ENCODE results near the gene ANKRD23. TPM values are rescaled to one million over a fixed set of nuclear protein-coding genes. Genes with fewer than 3 reads are reported as not detected.

The ANKRD23 gene
- total RNA-seq, 1 experiment from 2014 or later: 8.9 TPM

DNA sequence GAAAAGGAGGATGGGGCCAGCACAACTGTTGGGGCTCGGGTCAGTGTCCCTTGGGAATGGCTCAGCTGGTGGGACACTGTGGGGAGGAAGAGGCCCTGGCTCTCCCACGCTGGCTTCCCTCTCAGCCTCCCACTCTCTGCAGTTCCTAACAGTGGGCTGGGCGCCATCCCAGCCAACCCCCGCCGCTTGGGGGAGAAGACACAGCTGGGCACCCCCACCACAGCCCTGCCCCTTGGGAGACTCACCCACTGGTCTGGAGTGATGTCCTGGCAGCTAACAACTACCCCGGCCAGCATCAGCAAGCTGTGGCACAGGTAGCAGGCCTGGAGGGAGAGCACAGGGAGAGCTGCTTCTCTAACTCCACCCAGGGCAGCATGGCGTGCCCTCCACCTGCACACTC lies 34.4 kb upstream of the ANKRD23 start:
- intact Hi-C loops (cut with micrococcal nuclease; ENCODE audit: unreplicated experiment): no loop called here
- Histone ChIP-seq H3K9me3 (ENCODE audit: insufficient read depth, low read depth) (no peaks in the 10 kb centered on the region), H3F3A (ENCODE audit: insufficient read depth, low read depth) (peaks cover 25% of the 10 kb centered on the region; the same call in 1 of the 2 replicates), H3K27me3 (ENCODE audit: insufficient read depth, low read depth) (no peaks in the 10 kb centered on the region), H3K36me3 (ENCODE audit: low read depth) (no peaks in the 10 kb centered on the region), H4K20me1 (ENCODE audit: insufficient read depth) (no peaks in the 10 kb centered on the region), H3K4me3 (no peak overlapping the region), H3K9me2 (ENCODE audit: insufficient read depth) (no peaks in the 10 kb centered on the region), H2AFZ (no peak overlapping the region), H3K4me2 (peak overlapping the region; percentile 59), H3K4me1 (replicated peaks; ENCODE audit: insufficient read depth) (peaks cover 87% of the 10 kb centered on the region), H3K27ac (no peak overlapping the region), H3K79me2 (ENCODE audit: low read depth) (no peaks in the 10 kb centered on the region)
- TF ChIP-seq, protein P1, sequence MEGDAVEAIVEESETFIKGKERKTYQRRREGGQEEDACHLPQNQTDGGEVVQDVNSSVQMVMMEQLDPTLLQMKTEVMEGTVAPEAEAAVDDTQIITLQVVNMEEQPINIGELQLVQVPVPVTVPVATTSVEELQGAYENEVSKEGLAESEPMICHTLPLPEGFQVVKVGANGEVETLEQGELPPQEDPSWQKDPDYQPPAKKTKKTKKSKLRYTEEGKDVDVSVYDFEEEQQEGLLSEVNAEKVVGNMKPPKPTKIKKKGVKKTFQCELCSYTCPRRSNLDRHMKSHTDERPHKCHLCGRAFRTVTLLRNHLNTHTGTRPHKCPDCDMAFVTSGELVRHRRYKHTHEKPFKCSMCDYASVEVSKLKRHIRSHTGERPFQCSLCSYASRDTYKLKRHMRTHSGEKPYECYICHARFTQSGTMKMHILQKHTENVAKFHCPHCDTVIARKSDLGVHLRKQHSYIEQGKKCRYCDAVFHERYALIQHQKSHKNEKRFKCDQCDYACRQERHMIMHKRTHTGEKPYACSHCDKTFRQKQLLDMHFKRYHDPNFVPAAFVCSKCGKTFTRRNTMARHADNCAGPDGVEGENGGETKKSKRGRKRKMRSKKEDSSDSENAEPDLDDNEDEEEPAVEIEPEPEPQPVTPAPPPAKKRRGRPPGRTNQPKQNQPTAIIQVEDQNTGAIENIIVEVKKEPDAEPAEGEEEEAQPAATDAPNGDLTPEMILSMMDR (conservative IDR thresholded peaks at IDR 0.05): no peak
- no peak for TF ChIP-seq EZH2 (IDR thresholded peaks at IDR 0.05; ENCODE audit: low read depth)
- BruUV-seq (replicated peaks): no TSS peak
- POLR2A ChIA-PET (ENCODE audit: unreplicated experiment): interaction anchor here (0.6 kb wide), 2 partner anchors 14 to 17 kb away, joined by 4 to 6 read pairs; no protein-coding TSS in a partner anchor
- no peak for DNase-seq
- CTCF ChIA-PET: no interaction called here

- no peaks in the 10 kb centered on the region for H3K9me3 ChIP-seq (ENCODE audit: insufficient read depth, low read depth)
- no peak overlapping the region for H3K27ac ChIP-seq
- H4K20me1 ChIP-seq (ENCODE audit: insufficient read depth): no peaks in the 10 kb centered on the region
- intact Hi-C loops (cut with micrococcal nuclease; ENCODE audit: unreplicated experiment): no loop called here
- DNase-seq: peak in 1 of 2 experiments; percentile 41
- H3K27me3 ChIP-seq (ENCODE audit: insufficient read depth, low read depth): no peaks in the 10 kb centered on the region
- H3K9me2 ChIP-seq (ENCODE audit: insufficient read depth): no peaks in the 10 kb centered on the region
- no TSS peak for BruUV-seq (replicated peaks)
- TF ChIP-seq EZH2 (IDR thresholded peaks at IDR 0.05; ENCODE audit: low read depth): no peak
- TF ChIP-seq, protein P1 (conservative IDR thresholded peaks at IDR 0.05): no peak
- H3K4me3 ChIP-seq: no peak overlapping the region
- POLR2A ChIA-PET (ENCODE audit: unreplicated experiment): interaction anchor here (0.6 kb wide), 2 partner anchors 14 to 18 kb away, joined by 4 to 6 read pairs; no protein-coding TSS in a partner anchor
- no peaks in the 10 kb centered on the region for H3K36me3 ChIP-seq (ENCODE audit: low read depth)
- H3K79me2 ChIP-seq (ENCODE audit: low read depth): no peaks in the 10 kb centered on the region
- peaks cover 87% of the 10 kb centered on the region for H3K4me1 ChIP-seq (replicated peaks; ENCODE audit: insufficient read depth)
- H2AFZ ChIP-seq: no peak overlapping the region
- CTCF ChIA-PET: no interaction called here
- peak overlapping the region; percentile 59 for H3K4me2 ChIP-seq
- H3F3A ChIP-seq (ENCODE audit: insufficient read depth, low read depth): peaks cover 29% of the 10 kb centered on the region; the same call in 1 of the 2 replicates
These were observed 33.8 kb upstream of the ANKRD23 start for GRCh38 chr2:96877631-96878092.

DNA sequence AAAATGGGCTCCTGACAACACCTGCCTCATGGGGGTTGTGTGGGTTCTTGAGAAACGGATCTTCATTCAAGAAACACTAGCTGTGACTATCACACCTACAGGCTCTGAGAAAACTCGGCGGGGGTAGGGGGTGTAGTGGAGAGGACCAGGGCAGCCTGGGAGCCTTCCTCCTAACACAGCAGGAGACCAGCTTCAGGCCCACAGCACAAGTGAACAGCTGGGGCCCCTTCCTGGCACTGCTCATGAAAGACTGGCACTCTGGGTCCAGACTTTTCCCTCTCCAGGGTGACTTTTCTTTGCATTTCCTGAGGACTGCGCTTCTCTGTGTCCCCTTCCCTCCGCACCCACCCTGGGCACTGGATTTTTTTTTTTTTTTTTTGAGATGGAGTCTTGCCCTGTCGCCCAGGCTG lies 33.2 kb upstream of the ANKRD23 start:
- no peak for TF ChIP-seq EZH2 (IDR thresholded peaks at IDR 0.05; ENCODE audit: low read depth)
- TF ChIP-seq, protein P1 (conservative IDR thresholded peaks at IDR 0.05): no peak
- H3K79me2 ChIP-seq (ENCODE audit: low read depth): no peaks in the 10 kb centered on the region
- no peaks in the 10 kb centered on the region for H3K9me2 ChIP-seq (ENCODE audit: insufficient read depth)
- intact Hi-C loops (cut with micrococcal nuclease; ENCODE audit: unreplicated experiment): no loop called here
- no peak overlapping the region for H2AFZ ChIP-seq
- ChIA-PET POLR2A (ENCODE audit: unreplicated experiment) (no interaction called here), CTCF (no interaction called here)
- no peak overlapping the region for H3K27ac ChIP-seq
- no peaks in the 10 kb centered on the region for H3K36me3 ChIP-seq (ENCODE audit: low read depth)
- peaks cover 36% of the 10 kb centered on the region; the same call in 1 of the 2 replicates for H3F3A ChIP-seq (ENCODE audit: insufficient read depth, low read depth)
- peak overlapping the region; percentile 59 for H3K4me2 ChIP-seq
- no peak overlapping the region for H3K4me3 ChIP-seq
- DNase-seq: no peak
- H3K9me3 ChIP-seq (ENCODE audit: insufficient read depth, low read depth): no peaks in the 10 kb centered on the region
- H4K20me1 ChIP-seq (ENCODE audit: insufficient read depth): no peaks in the 10 kb centered on the region
- H3K4me1 ChIP-seq (replicated peaks; ENCODE audit: insufficient read depth): peaks cover 87% of the 10 kb centered on the region
- BruUV-seq (replicated peaks): no TSS peak
- no peaks in the 10 kb centered on the region for H3K27me3 ChIP-seq (ENCODE audit: insufficient read depth, low read depth)
